ENCODE measurements around the gene ALDH3B1. TPM values are rescaled to one million over a fixed set of nuclear protein-coding genes. Genes with fewer than 3 reads are reported as not detected.

Gene ALDH3B1
- total and polyA plus RNA-seq, 3 donors from 2014 or later: 4.4 to 8.1 (median 5.3) TPM

DNA sequence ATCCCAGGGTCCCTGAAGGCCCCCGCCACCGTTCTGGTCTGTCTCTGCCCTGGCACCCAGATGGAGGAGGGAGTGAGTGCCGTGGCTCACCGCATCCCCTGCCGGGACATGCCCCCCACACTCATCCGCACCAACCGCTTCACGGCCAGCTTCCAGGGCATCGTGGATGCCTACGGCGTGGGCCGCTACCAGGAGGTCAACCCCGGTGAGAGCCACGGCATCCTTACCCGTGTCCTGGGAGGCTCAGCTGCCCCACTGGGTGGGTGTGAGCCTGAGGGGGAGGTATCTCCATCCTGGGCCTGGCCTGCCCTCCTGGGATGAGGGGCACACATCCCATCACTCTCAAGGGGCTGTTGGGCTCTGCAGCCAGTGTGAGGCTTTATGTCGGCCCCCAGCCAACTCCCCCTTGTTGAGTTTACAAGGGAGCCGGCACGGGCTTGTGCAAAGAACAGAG lies 34.8 kb downstream of the ALDH3B1 start:
- intact Hi-C loops (cut with DNase I; ENCODE audit: low total_unique reads): no loop called here
- Histone ChIP-seq H3K27me3 (no peaks in the 10 kb centered on the region), H3K4me3 (no peak overlapping the region), H3K9me3 (no peaks in the 10 kb centered on the region), H3K36me3 (ENCODE audit: low read depth, missing control alignments) (no peaks in the 10 kb centered on the region), H3K27ac (no peak overlapping the region), H3K4me1 (peaks cover 3% of the 10 kb centered on the region)
- no peak for DNase-seq
- WGBS, 2 donors: 92 to 100% methylated on average over 6 to 18 of the region's 18 CpGs
- no peak for TF ChIP-seq POLR2A (IDR thresholded peaks at IDR 0.05)
- TF ChIP-seq, protein P1, sequence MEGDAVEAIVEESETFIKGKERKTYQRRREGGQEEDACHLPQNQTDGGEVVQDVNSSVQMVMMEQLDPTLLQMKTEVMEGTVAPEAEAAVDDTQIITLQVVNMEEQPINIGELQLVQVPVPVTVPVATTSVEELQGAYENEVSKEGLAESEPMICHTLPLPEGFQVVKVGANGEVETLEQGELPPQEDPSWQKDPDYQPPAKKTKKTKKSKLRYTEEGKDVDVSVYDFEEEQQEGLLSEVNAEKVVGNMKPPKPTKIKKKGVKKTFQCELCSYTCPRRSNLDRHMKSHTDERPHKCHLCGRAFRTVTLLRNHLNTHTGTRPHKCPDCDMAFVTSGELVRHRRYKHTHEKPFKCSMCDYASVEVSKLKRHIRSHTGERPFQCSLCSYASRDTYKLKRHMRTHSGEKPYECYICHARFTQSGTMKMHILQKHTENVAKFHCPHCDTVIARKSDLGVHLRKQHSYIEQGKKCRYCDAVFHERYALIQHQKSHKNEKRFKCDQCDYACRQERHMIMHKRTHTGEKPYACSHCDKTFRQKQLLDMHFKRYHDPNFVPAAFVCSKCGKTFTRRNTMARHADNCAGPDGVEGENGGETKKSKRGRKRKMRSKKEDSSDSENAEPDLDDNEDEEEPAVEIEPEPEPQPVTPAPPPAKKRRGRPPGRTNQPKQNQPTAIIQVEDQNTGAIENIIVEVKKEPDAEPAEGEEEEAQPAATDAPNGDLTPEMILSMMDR (IDR thresholded peaks at IDR 0.05): no peak

DNA sequence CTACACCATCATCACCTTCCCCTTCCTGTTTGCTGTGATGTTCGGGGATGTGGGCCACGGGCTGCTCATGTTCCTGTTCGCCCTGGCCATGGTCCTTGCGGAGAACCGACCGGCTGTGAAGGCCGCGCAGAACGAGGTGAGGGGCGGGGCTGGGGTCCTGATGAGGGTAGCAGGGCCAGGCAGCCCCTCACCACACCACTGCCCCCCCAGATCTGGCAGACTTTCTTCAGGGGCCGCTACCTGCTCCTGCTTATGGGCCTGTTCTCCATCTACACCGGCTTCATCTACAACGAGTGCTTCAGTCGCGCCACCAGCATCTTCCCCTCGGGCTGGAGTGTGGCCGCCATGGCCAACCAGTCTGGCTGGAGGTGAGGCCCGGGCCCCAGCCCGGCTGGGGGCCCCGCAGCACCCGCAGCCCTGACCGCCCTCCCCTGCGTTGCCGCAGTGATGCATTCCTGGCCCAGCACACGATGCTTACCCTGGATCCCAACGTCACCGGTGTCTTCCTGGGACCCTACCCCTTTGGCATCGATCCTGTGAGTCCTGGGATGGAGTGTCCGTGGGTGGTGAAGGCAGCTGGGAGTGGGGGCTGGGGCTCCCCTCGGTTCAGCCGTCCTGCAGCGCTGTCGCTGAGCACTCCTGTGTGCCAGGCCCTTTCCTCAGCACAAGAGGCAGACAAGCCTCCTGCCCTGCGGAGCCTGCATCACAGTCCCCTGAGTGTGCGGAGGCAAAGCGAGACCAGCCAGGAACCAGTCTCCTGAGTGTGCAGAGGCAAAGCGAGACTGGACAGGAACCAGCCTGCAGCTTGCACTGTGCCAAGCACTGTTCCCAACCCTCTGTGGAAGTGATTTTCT lies 37.5 kb downstream of the ALDH3B1 start:
- H3K27me3 ChIP-seq: no peaks in the 10 kb centered on the region
- TF ChIP-seq, protein P1 (IDR thresholded peaks at IDR 0.05): no peak
- TF ChIP-seq POLR2A (IDR thresholded peaks at IDR 0.05): no peak
- no peaks in the 10 kb centered on the region for H3K4me1 ChIP-seq
- H3K4me3 ChIP-seq: no peak overlapping the region
- no peak for DNase-seq
- 92 to 95% methylated on average over 32 to 37 of the region's 37 CpGs for WGBS, 2 donors
- no peaks in the 10 kb centered on the region for H3K36me3 ChIP-seq (ENCODE audit: low read depth, missing control alignments)
- no peaks in the 10 kb centered on the region for H3K9me3 ChIP-seq
- H3K27ac ChIP-seq: no peak overlapping the region
- intact Hi-C loops (cut with DNase I; ENCODE audit: low total_unique reads): no loop called here

DNA sequence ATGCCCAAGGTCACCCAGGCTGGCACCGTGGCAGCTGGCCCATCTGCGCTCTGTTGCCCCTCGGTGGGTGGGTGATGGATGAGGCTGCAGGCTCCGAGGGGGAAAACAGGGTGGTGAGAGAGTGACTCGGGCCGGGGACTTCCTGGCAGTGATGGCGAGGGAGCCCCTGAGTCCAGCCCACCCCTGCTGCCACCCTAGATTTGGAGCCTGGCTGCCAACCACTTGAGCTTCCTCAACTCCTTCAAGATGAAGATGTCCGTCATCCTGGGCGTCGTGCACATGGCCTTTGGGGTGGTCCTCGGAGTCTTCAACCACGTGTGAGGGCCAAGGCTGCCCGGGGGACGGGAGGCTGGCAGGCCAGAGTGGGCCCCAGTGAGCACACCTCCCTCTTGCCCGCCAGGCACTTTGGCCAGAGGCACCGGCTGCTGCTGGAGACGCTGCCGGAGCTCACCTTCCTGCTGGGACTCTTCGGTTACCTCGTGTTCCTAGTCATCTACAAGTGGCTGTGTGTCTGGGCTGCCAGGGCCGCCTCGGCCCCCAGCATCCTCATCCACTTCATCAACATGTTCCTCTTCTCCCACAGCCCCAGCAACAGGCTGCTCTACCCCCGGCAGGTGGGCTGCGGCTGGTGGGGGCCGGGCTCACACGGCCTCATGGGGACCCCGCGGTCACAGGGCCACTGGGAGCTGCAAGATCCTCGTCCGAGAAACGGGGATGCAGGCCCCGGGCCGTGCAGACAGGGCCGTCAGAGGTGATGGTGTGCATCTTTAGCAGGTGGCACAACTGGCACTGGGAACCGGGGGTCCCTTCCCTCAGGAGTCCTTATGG lies 38.8 kb downstream of the ALDH3B1 start:
- intact Hi-C loops (cut with DNase I; ENCODE audit: low total_unique reads): no loop called here
- Histone ChIP-seq H3K27ac (no peak overlapping the region), H3K4me1 (no peaks in the 10 kb centered on the region), H3K9me3 (no peaks in the 10 kb centered on the region), H3K36me3 (ENCODE audit: low read depth, missing control alignments) (no peaks in the 10 kb centered on the region), H3K4me3 (no peak overlapping the region), H3K27me3 (no peaks in the 10 kb centered on the region)
- 93 to 95% methylated on average over 3 to 29 of the region's 35 CpGs for WGBS, 2 donors
- DNase-seq: no peak
- TF ChIP-seq, protein P1 (IDR thresholded peaks at IDR 0.05): no peak
- no peak for TF ChIP-seq POLR2A (IDR thresholded peaks at IDR 0.05)

DNA sequence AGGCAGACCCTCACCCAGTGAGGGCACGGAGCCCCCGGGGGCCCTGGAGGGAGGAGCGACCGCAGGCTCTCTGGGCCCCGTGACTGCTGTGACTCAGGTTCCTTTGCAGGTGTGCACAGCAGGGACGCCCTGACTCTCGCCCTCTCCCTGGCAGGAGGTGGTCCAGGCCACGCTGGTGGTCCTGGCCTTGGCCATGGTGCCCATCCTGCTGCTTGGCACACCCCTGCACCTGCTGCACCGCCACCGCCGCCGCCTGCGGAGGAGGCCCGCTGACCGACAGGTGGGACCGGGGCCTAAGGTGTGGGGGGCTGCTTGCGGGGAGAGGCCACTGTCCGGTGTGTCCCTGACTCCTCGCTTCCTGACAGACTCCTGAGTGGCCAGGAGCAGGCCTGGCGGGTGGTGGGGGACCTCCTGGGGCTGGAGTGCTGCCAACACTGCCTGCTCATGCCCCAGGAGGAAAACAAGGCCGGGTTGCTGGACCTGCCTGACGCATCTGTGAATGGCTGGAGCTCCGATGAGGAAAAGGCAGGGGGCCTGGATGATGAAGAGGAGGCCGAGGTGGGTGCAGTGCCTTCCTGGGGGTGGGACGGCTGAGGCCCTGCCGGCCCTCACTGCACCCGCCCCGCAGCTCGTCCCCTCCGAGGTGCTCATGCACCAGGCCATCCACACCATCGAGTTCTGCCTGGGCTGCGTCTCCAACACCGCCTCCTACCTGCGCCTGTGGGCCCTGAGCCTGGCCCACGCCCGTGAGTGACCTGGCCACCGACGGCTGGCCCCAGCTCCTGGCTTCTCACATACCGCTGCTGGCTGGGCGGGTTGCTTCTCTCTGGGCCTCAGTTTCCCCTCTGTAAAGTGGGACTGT lies 39.6 kb downstream of the ALDH3B1 start:
- Histone ChIP-seq H3K27me3 (no peaks in the 10 kb centered on the region), H3K36me3 (ENCODE audit: low read depth, missing control alignments) (no peaks in the 10 kb centered on the region), H3K4me3 (no peak overlapping the region), H3K4me1 (no peaks in the 10 kb centered on the region), H3K9me3 (no peaks in the 10 kb centered on the region), H3K27ac (no peak overlapping the region)
- DNase-seq: no peak
- intact Hi-C loops (cut with DNase I; ENCODE audit: low total_unique reads): no loop called here
- WGBS, 2 donors: 86 to 92% methylated on average over 13 to 32 of the region's 40 CpGs
- TF ChIP-seq, protein P1 (IDR thresholded peaks at IDR 0.05): no peak
- no peak for TF ChIP-seq POLR2A (IDR thresholded peaks at IDR 0.05)

Measured in testis (tissue), 3 donors.